Measurements from ENCODE around the gene TMEM119.
"Not testable (repeated sequence)": the region's sequence is repeated elsewhere in the genome, so short reads cannot be mapped to it uniquely, and the experiment has no call there.

The TMEM119 gene

DNA sequence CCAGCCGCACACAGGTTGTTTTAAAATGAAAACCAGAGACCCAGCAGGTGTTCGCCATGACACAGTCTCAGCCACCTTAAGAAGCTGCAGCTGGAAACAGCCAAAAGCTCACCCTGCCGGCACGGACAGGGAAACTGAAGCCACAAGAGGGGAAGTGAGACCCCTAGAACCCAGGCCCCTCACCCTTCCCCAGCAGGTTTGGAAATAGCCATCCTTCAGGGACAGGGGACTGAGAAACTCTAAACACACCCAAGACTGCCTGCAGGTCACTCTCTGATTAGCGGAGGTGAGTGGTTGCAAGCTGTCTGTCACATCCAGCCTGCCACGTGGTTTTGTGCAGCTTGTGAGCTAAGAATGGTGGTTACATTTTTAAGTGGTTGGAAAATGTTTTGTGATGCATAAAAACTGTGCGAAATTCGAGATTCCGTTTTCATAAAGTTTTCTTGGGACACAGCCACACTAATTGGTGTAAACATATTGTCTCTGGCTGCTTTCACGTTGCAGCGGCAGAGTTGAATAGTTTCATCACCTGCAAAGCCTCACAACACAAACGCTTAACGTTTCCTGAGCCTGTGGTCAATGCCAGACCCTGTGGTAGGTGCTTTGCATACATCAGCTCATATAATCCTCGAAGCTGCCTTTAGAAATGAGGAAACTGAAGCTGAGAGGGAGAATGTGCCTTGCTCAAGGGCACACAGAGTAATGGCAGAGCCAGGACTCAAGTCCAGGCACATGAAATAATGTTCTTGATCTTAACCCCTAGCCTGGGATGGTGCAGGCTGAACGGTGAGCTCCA, 37.5 kb upstream of the TMEM119 start:
- H3K4me3 ChIP-seq (ENCODE audit: low read depth, low read length) = no peak overlapping the region

DNA sequence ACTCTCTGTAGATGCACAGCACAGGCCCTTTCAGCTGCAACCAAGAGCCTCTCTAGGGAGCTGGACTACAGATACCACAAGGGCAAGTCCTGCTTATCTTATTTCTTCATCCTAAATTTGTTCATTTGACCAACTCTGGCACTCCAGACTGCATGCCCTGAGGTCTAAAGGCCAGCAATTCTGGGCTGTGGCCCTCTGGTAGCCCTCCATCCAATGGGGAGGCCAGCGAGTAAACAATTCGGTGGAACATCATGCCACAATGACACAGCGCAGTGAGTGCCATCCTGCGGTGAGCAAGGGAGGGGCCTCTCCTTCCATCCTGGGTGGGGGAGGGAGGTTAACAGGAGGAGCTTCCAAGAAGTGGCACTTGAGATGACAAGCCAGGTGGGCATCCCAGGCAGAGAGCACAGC, 36.5 kb upstream of the TMEM119 start:
- H3K4me3 ChIP-seq (ENCODE audit: low read depth, low read length) = no peak overlapping the region

DNA sequence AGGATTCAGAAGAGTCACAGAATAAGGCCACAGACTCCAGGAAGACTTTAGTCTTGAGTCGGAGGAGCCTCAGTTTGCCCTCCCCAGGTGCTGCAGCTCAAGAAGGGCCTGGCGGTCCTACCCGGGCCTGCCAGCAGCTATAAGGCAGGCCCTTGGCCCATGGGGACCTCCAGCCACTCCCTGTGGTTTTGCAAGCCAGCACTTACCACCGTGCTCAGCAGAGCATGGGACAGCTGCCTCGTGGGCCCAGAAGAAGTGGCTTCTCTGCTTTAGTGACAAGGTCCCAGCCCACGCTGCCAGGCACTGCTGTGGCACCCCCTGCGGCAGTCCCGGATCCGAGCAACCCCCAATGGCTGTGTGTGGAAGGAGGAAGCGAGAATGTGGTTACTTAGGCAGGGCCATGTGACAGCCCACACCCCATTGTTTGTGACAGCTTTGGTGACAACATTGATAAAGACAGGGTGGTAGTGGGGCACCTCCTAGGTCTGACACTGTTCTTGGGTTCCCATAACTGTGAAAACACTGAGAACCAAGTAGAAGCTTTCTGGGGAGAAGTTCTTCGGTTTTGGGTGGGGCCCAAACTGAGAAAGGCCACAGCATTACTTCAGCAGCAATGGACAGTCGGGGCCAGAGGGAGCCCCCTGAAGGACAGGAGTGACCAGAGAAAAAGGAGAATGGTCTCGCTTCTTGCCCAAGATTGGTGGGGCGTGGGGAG, 35.8 kb upstream of the TMEM119 start, which contains the start of gene SELPLG:
Gene SELPLG, minus strand, starts transcription at position 361 of the 715 bp plus-strand sequence. CDS start 9,587 bp downstream, outside the sequence.
- no peak within 1 kb of the TSS for H3K4me3 ChIP-seq (ENCODE audit: low read depth, low read length)

DNA sequence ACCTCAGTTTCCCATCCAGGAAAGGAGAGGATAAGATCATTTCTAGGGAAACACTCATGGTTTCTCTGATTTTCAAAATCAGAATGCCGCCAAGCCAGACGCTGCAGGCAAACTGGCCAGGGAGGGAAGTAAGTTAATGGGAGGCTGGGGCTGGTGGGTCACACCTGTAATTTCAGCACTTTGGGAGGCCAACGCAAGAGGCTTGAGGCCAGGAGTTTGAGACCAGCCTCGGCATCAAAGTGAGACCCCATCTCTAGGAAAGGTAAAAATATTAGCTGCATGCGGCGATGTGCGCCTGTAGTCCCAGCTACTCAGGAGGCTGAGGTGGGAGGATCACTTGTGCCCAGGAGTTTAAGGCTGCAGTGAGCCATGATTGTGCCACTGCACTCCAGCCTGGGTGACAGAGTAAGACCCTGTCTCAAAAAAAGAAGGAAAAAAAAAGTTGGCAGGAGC, 35.2 kb upstream of the TMEM119 start:
- no peak overlapping the region for H3K4me3 ChIP-seq (ENCODE audit: low read depth, low read length)

DNA sequence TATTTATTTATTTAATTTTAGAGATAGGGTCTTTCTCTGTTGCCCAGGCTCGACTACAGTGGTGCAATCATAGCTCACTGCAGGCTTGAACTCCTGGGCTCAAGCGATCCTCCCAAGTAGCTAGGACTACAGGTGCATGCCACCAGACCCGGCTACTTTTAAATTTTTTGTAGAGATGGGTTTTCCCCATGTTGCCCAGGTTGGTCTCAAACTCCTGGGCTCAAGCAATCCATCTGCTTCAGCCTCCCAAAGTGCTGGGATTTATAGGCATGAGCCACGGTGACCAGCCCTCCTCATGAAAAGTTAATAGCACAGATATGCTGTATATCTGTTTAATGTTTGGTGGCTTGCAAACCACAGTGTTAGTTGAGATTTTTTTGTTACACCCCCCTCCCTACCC, 33.4 kb upstream of the TMEM119 start:
- not testable (repeated sequence) for H3K4me3 ChIP-seq (ENCODE audit: low read depth, low read length)

DNA sequence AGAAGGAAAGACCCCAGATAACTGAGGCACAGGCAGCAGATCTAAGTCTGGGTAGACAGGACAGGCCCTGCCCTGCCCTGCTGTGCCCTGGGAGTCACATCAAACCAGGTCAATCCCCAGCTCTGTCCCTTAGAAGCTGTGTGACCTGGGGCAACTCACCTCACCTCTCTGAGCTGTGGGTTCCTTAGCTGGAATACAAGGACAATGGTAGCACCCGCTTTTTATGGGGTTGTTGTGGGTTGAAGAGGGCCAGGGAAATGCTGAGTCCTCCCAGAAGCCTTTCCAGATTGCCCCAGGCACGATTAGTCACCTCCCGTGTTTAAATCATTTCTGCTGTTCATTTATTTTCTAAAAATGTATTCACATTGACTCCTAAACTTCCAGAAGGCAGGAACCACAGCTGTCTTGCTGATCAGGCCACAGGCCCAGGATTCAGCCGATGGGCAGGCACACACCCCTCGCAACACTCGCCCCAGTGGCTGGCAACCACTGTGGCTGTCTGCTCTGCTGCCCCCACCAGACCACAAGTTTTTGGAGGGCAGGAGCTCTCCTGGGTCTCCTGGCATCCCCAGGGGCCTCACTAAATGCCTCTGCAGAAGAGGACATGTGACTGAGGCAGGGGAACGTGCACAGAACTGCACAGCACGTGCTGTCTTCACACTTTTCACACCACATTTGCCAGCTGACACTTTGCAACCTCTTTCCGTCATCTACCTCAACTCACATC, 32.8 kb upstream of the TMEM119 start:
- no peak overlapping the region for H3K4me3 ChIP-seq (ENCODE audit: low read depth, low read length)

DNA sequence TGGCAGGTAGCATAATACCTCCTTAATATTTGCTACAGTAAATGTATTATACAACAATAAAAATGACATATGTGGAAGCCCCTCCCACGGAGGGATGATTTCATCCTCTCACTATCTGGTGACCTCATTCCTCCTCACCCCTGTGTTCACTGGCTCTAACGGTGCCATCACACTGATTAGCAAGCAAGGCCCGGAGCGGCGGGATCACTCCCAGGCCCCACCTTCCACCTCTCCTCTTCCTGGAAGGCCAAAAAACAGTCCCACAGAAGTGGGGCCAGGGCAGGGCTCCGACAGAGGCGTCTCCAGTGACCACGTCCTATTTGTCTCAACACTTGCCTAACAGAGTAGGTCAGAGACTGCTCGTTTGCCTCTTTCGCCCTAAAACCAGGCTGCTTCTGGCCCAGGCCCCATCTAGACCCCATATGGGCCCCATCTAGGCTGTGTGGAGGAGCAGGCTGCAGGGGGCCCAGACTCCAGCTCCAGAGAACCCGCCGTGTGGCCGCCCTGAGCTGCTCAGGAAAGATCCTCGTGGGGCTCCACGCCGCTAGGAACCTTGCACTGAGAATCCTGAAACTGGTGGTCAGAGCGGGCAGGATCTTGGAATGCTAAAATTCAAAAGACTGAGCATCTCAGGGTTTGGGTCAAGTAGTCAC, 32.1 kb upstream of the TMEM119 start:
- H3K4me3 ChIP-seq (ENCODE audit: low read depth, low read length) = no peak overlapping the region

DNA sequence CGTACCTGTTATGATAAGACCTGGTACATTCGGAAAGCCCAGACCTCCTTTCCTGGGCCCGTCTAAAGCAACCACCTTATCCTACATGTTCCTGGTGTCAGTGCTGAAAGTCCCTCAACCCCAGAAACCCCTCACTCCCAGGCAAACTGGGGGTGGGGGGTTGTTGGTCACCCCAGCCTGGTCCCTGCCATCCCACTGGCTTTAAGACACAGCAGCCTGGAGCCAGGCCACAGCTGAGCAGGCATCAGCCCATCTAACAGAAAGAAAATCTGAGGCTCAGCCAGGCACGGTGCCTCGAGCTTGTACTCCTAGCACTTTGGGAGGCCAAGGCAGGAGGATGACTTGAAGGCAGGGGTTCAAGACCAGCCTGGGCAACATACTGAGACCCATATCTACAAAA, 31.3 kb upstream of the TMEM119 start:
- H3K4me3 ChIP-seq (ENCODE audit: low read depth, low read length) = no peak overlapping the region

DNA sequence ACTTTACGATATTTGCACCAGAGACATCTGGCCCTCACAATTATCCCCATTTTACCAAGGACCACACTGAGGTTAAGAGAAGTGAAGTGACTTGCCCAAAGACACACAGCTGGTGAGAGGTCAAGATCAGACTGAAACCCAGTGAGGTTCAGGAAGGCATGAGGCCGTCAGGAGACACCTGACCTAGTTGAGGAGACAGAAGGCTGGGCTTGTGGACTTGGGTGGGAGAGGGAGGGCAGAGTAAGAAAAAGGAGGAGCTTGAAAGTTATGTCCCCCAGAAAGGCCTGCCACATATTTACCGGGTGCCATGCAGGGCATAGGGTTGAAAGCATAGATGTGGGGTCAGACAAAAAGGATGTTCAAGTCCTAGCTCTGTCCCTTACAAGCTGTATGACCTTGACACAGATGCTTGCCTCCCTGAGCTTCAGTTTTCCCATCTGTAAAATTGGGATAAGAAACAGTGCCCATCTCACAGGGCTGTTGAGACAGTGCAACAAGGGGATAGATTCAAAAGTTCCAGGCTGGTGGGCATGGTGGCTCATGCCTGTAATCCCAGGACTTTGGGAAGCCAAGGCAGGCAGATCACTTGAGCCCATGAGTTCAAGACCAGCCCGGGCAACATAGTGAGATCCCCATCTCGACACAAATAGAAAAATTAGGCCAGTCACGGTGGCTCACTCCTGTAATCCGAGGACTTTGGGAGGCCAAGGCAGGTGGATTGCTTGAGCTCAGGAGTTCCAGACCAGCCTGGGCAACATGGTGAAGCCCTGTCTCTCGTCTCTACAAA, 29.4 kb upstream of the TMEM119 start:
- no peak overlapping the region for H3K4me3 ChIP-seq (ENCODE audit: low read depth, low read length)

DNA sequence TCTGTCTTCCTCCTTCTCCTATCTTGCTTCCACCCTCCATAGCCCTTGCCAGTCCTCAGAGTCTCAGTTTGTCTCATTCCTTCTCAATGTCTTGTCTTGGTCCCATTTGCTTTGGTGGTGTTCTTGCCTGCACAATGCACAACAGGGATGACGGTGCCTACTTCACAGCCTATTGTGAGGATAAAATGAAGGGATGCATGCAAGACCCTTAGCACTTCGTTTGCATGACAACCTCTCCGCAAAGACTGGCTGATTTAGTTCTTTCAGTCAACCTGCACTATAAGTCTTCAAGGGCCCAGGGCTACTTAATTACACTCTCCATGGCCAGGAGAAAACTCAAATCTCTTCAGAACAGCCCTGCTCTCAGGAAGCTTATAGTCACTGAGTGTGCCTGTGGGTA, 27.3 kb upstream of the TMEM119 start:
- no peak overlapping the region for H3K4me3 ChIP-seq (ENCODE audit: low read depth, low read length)

DNA sequence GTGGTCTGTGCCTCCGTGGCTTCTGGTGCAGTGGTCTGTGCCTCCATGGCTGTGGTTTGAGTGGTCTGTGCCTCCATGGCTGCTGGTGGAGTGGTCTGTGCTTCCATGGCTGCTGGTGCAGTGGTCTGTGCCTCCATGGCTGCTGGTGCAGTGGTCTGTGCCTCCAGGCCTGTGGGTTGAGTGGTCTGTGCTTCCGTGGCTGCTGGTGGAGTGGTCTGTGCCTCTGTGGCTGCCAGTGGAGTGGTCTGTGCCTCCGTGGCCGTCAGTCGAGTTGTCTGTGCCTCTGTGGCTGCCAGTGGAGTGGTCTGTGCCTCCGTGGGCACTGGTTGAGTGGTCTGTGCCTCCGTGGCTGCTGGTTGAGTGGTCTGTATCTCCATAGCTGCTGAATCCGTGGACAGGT, 25.7 kb upstream of the TMEM119 start:
- no peak overlapping the region for H3K4me3 ChIP-seq (ENCODE audit: low read depth, low read length)

DNA sequence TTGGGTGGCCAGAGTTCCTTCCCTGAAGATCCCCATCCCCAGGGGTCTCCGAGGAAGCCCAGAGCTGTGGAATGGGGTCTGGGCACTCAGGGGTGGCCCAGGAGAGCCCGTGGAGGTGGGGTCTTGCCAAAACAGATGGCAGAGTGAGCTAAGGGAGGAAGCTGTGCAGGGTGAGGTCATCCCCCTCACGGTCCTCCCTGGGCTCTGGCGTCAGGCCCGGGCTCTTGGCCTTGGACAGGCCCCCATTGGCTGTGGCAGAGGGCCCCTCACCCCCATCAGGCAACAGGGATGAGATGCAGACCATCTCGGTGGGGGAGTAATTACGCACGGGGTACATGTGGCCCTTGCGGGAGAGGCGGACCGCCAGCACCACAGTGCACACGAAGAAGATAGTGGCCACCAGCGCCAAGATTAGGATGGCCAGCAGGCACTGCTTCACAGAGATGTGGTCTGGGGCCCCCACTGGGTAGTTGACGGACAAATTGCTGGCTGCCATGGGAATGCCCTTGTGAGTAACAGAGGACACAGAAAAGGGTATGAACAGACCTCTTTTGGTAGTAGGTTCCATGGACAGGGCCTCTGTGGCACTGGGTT, 25.1 kb upstream of the TMEM119 start:
- H3K4me3 ChIP-seq (ENCODE audit: low read depth, low read length) = no peak overlapping the region

DNA sequence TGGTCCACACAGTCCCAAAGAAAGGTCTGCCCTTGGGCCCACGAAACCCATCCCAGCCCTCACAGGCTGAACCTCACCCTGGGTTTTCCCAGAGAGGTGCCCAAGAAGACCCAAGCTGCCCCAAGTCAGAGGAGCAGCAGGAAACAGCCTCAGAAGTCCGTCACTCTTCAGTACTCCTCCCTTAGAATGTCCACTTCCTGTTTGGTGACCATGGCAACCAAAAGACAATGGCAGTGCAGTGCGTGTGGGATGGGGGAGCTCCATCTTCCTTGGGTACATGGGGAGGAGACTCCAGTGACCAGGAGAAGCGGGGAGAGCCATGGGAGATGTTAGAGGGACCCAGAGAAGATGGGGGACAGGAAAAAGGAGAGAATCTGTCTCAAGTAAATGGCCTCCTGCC, 24.5 kb upstream of the TMEM119 start:
- no peak overlapping the region for H3K4me3 ChIP-seq (ENCODE audit: low read depth, low read length)

DNA sequence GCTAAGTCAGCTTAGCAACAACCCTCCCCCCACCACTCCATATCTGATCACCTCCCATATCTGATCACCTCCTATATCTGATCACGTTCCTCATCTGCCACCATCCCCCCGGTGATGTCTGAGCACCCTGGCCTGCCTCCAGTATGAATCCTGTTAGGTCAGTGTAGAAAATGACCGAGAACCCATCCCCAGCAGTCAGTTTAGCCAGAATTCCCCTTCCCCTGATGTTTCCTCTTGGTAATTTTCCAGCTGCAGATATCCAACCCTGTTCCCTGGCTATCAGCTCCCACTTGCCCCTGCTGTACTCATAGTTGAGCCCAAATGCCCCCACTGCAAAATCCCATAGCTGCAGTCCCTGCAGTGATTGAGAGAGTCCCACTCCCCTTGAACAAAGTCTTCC, 23.3 kb upstream of the TMEM119 start:
- no peak overlapping the region for H3K4me3 ChIP-seq (ENCODE audit: low read depth, low read length)

DNA sequence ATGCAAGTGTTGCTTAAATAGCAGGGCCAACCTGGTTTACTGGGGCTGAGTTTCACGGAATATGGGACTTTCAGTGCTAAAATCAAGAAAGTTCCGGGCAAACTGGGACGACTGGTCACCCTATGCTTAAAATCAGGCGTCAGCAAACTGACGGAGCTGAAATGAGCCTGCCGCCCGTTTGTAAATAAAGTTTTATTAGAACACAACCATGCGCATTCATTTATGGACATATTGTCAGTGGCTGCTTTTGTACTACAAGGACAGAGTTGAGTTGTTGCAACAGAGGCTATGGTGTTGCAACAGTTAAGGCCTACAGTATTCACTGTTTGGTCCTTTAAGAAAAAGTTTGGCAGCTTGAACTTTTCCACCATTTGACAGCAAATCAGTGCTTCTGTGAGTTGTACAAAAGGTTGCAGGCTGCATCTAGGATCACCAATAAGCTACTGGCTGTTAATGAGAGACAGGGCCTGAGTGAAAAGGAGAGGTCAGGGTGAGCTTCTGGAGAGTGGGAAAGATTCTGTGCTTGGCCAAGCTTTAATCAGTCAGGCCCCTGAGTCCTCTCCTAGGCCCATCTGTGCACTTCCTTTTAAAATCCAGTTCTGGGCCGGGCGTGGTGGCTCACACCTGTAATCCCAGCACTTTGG, 22.5 kb upstream of the TMEM119 start:
- no peak overlapping the region for H3K4me3 ChIP-seq (ENCODE audit: low read depth, low read length)

DNA sequence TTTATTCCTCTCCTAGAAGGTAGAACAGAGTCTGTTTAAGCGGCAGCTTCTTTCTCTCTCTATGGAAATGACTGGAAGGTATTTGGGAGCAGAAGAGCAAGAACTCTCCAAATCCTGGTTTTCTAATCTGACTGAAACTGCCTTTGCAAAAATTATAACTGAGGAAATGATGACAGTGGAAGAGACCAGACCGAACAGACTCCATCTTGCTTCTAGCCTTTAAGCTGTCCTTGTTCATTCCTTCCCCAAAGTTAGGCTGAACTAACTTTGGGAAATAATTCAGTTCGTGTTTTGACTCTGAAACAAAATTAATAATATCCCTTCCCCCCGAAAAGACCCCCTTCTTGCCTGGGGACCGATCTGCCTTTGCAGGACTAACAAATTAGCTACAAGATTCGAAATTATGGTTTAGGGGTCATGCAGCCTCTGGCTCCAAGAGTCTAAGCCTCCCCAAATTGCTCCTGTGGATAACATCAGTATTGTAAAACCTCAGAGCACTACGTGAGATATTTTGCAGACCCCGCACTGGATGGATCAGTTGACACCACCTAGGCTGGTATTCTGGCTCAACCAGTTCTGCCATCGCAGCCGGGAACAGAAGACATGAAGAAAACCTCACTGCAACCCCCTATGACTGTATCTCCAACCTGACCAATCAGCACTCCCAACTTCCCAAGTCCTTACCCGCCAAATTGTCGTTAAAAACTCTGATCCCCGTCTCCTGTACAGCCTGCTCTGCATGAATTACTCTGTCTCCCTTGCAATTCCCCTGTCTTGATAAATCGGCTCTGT, 21.7 kb upstream of the TMEM119 start:
- no peak overlapping the region for H3K4me3 ChIP-seq (ENCODE audit: low read depth, low read length)

DNA sequence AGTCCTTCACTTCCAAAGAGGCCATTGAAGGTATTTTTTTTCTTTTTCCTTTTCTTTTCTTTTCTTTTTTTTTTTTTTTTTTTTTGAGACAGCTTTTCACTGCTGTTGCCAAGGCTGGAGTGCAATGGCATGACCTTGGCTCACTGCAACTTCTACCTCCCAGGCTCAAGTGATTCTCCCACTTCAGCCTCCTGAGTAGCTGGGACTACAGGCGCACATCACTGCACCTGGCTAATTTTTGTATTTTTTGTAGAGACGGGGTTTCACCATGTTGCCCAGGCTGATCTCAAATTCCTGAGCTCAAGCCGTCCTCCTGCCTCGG, 21.0 kb upstream of the TMEM119 start:
- H3K4me3 ChIP-seq (ENCODE audit: low read depth, low read length) = not testable (repeated sequence)

DNA sequence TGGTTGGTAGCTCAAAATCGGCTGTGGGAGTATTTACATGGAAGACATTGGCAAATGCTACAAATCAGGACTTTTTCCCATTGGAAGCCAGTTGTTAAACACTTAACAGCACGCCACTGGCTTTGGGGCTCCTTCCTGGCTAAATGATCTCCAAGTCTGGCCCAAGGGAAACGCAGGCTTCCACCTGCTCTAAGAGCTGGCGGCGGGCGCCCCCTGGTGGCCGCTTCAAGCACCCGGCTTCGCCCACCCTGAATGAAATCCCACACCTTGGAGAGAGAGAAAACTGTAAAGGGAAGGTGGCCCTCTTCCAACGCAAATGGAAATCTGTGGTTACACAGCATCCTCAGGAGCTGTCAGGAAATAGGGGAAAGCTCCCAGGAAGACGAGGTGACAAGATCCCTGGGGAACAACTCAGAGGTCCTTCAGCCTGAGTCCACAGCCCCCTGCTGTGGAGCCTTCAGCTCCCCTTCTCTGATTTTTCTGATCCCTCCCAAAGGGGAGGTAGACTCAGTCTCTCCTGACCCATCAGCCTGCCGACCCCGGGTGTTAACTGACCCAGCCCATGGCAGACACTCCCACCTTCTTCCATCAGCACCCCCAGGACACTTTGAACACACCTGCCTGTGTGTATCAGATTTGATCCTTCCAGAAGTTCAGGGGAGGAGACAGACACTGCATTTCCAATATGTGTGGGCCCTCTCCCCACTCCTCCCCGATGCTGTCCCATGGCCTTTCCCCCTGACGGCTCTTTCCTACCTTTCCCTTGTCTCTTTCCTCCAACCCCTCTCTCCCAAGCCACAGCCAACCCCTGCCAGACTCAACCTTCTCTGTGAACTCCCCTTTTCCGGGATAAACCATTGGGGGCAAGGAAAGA, 20.4 kb upstream of the TMEM119 start:
- H3K4me3 ChIP-seq (ENCODE audit: low read depth, low read length) = no peak overlapping the region

Measured in iPS-11a (cell line).